HG02852 (cell line): ENCODE data around the gene AKAP3.

Experiments
- ATAC-seq: cut with Tn5 transposase; IDR thresholded peaks from one replicate; pipeline ENCODE4 v1.9.1; 2021; ENCODE audit warnings: mild to moderate bottlenecking, moderate library complexity; ENCODE audit not compliant: unreplicated experiment

AKAP3 gene

DNA sequence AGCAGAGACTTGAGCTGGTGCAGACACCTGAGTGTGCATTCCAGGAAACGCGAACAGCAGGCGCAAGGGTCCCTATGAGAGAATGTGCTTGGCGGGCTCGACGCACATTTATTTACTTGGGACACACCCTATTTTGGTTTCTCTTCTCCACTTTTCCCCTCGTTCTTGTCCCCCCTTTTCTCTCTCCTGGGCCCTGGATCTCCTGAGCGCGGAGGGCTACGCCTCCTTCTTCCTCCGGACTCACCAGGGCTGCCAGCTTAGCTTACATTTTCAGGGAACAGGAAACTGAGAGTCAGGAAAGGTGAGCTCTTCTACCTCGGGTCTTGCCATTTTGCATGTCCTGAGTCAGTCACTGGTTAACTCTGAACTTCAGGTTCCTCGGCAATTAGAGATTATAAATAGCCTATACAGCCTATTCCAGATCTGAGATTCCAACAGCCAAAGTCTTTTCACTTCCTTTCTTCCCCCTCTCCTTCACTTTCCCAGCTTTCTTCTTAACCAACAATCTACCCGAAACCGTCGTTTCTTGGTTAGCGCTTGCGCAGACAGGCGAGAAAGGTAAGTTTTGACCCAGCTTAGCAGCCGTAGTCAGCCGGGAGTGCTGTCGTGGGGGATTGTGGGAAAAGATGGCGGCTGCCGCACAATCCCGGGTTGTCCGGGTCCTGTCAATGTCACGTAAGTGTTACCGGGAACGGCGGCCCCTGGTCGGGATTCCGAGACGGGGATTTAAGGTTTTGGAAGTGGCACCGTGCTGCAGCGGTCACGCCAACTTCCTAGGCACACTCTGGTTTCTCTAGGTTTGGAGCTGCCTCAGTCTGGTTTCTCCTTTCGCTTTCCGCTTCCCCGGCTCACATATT lies at the start of gene AKAP3, which contains the start of gene NDUFA9:
AKAP3 (minus strand) TSS at position 551 of the 857 bp plus-strand sequence. CDS start 10,855 bp downstream, outside the sequence.
NDUFA9 (plus strand) TSS at position 614 of the 857 bp plus-strand sequence; CDS start at position 627, 13 bp downstream.
- peak; percentile 82 for ATAC-seq

DNA sequence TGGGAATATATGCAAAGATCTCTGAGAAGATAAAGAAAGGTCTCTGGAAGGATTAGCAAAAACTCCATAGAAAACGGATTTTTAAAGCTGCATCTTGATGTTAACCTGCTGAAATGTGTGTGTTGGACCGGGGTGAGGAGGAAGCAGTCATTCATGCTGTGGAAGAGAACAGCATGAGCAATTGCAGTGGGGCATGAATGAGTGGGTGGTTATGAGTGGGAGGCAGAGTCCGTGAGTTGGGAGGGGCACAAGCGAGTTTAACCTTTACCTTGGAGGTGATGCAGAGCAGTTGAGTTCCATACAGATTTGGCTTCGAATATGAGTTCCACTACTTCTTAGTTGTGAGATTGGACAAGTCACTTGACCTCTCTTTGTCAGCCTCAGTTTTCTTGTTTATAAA lies 41.9 kb upstream of the AKAP3 start:
- ATAC-seq, result no peak

DNA sequence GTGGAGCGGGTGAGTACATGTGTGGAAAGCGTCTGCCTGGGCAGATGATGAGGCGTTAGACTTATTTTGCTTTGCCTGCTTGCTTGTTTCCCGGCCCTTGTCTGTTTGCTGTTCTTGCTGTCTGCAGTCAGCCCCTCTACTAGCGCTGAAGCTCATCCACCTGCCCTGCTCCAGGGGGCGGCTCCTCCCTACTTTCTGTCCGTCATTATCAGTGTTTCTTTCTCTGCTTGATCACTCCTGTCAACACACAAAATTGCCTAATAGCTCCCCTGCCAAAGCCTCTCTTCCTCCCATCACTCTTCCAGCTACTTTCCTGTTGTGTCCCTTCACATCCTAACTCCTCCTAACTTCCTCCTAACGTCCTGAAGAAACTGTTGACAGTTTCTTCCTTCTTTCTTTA lies 36.5 kb upstream of the AKAP3 start:
- no peak for ATAC-seq

DNA sequence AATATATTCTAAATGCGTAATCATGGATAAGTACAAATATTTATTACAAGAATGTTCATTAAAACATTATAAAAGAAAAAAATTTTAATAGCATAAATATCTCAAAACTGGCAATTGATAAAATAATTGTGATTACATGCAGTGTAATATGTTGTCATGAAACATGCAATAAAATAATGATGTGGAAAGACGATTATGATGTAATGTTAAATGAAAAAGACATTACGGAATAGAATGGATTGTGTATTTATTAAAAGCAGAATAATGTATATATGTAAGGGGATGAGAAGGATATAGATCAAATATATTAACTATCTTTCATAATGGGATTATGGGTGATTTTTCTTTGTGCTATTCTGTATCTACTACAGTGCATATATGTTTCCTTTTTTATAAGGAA lies 32.9 kb upstream of the AKAP3 start:
- no peak for ATAC-seq

DNA sequence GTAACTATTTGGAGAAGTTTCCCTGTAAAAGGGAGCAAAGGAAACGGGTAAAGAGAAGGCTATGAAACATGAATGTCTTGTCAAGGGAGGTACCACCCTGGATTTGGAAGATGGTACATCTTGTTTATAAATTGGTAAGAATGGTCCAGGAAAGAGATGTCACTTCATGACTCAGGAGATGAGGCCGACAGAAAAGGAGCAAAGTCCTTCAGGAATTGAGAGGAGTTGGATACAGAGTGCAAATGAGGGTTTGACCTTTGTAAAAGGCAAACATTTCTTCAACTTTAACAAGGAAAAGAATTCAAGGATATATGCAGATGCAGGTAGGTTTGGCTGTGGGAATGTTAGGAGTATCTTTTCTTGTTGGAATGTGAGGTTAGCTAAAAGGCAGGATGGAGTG lies 30.9 kb upstream of the AKAP3 start:
- no peak for ATAC-seq

DNA sequence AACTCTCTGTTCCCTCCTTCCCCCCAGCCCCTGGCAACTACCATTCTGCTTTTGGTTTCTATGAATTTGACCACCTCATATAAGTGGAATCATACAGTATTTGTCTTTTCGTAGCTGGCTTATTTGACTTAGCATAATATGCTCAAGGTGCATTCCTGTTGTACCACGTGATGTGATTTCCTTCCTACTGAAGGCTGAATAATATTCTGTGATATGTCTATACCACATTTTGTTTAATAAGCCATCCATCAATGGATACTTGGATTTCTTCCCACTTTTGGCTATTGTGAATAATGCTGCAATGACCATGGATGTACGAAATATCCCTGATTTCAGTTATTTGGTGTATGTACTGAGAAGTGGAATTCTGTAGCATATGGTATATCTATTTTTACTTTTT lies 16.4 kb upstream of the AKAP3 start:
- no peak for ATAC-seq

DNA sequence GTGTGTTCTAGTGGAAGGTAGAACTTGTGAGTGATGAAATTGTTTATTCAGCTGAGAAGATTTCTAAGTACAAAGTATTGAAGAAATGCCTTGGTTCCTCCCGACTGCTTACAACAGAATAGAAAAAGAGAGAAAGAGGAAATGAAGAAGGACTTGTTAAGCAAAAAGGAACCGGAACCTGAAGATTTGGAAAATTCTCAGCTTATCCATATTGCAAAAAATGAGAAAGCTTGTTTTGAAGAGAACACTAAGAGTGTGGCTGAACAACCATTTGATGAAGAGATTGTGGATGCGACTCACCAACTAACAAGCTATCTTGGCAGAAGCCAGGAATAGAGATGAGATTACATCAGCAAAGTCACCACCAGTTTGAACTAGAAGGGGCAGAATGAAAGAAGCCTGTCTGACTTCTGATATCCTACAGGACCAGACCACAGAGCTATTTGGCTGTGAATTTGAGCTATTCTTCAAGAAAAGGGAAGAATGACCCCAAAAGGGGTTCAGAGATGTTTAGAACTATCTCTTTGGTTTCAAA lies 15.2 kb upstream of the AKAP3 start:
- ATAC-seq, result no peak

DNA sequence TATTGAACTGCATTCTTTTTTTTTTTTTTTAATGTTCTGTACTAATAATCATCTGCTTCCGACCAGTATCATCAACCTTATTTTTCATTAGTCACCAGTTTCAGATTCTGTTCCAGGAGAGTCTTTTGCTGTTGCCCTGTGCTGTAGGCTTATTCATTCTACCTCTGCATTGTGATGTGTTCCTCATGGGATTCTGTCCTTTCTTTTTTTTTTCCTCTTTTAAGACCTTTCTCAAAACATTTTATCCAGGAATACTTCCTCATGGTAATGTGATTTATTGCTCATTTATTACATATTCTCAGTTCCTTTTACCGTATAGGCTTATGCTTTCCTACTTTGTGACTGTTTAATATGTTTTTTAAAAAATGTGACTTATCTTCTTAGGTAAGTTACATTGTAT lies 4.8 kb upstream of the AKAP3 start:
- ATAC-seq, result no peak

DNA sequence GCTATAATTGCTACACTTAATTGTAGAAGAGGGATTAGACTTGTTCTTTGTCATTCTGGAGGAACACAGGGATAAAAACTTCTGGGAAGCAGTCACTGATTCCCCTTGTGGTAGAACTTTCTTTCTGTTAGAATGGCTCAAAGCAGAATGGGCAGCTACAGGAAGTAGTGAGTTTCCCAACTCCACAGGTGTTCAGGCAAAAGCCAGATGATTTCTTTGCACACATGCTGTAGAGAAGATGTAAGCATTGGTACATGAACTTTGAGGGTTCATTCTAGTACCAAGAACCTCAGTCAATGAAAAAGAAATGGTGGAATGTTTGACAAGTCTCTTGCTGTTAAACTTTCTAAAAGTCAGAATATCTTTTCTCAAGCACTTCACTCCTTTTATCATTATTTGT lies 4.4 kb upstream of the AKAP3 start:
- no peak for ATAC-seq

DNA sequence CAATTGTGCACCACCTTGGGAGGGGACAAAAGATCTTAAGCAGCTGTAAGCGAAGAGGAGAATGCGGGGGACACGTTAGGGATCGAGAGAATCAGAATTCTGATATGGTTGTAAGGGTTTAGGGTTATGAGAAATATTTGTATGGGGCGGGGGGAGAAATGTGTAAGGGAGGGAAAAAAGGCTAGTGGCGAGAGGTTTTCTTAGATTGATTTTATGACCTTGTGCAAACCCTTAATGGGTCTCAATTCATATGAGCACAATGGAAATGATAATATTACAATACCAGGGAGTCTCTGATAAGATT lies 459 bp upstream of the AKAP3 start:
- ATAC-seq, result no peak

DNA sequence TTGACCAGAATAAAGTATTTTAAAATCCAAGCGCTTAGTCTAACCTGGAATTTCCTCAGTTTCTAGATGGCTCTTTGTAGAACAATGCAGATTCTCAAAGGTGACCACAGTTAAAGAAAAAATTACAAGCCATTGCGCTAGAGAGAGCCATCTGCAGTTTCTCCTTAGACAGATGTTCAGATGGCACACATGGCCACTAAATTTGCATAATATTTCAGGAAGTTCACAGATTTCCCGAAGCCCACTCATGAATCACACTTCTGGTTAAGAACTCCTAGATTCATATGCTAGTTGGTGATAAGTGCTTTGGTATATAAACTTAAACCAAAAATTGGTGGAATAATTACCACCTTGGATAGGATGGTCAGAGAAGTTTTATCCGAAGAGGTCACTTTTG lies 749 bp downstream of the AKAP3 start:
- peak; percentile 23 for ATAC-seq

DNA sequence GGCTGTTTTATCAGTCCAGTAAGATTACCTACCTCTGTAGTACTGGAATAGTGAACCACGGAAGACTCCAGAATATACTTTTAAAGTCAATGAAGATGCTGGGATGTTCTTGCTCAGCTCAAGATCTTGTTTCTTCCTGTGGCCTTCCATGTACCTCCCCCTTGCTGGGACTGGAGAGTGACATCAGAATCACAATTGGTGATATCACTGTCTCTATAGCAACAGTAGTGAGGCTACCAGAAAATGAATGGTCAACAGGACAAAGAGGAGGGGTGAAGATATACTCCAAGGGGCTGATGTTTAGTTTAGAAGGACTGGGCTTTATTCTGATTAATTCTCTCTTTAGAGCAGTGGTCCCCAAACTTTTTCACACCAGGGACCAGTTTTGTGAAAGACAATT lies 3.8 kb downstream of the AKAP3 start:
- no peak for ATAC-seq

DNA sequence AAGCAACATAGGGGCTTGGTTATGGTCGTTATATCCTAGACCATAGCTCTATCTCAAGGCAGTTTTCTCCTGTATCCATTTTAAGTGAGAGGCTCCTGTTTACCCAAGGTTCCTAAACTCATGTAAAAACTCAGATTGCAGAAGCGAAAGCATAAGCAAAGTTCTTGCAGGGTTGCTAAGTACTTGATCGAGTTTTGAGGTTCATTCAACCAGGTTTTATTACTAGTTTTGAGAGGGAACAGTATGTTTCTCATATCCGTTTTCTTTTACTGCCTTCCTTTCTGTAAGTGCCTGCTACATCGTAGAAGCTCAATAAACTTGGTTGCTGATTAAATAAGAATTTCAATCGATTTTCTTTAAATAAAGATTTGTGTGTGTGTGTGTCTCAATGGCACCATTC lies 5.1 kb downstream of the AKAP3 start:
- ATAC-seq, result no peak

DNA sequence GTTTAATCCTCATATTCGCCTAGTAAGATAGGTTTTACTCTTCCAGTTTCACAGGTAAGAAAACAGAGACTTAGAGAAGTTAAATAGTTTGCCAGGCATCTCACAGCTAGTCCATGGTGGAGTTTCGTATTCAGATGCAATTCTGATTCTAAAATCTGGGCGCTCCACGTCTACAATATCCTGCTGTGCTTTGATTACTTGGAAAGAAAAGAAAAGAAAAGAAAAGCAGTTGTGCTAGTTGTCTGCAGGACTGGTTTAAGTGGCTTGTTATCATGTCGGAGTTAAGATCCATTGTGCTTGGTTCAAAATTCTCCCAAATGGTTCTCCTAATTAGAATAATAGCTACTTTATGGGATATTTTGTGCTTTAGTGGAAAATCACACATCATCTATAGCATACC lies 18.6 kb downstream of the AKAP3 start:
- ATAC-seq, result no peak

DNA sequence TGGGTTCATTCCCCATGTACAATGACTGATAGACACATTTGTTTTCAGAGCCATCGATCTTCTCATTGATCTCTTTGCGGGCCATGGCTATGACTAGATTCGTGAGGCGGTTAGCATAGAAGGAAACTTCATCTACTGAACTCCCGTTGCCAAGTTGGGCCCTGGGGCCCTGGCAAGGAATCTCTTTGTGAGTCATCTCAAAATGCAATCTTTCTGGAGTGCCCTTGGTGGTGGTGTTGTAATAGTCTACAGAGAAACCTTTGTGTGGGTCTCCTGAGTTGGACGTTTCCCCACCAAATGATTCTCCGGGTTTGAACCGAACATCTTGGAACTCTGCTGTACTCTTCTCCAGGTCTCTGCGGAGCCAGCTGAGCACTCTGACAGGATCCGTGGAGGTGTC lies 20.4 kb downstream of the AKAP3 start:
- ATAC-seq, result no peak

DNA sequence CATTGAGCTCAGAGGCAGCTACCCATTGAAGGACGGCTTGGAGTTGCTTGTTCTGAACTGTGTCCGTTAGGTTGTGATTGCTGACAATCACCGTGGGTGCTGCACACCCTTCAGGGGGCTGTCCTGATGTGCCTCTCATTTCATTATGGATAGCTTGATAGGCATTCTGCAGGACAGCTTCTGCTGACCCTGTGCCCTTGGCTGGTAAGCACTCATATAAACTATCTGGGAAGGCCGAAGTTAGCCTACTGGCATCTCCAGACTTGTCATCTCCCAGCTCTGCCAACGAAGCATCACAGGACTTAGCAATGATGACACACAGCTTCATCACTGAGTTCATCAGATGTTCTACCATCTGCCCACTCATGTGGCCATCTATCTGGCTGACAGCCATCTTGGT lies 22.3 kb downstream of the AKAP3 start:
- ATAC-seq, result no peak

DNA sequence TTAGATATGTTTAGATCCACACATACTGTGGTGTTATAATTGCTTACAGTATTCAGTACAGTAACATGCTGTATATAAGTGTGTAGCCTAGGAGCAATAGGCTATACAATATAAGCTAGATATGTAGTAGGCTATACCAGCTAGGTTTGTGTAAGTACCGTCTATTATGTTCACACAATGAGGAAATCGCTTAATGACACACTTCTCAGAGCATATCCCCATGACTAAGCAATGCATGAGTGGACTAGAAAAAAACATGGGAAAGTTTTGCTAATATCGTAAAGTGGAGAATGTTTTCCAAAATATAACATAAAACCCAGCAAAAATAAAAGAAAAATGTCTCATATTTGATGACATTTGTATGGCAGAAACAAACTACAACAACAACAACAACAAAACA lies 27.3 kb downstream of the AKAP3 start:
- ATAC-seq, result no peak

DNA sequence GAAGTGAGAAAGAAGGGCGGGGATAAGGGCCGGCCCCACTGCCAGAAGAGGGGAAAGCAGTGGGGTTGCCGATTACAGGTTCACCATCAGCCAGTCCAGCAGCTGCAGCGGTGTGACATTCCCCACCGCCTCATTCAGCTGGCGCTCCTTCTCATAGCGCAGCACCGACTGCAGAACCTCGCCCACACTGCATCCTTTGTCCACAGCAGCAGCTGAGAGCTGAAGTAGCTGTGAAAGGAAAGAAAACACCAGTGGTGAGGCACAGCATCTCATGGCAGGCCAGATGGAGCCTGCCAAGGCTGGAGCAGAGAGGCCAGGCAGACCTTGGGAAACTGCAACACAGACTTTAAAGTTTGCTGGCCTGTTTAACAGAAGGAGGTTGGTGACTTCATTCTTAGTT lies 33.2 kb downstream of the AKAP3 start:
- no peak for ATAC-seq

DNA sequence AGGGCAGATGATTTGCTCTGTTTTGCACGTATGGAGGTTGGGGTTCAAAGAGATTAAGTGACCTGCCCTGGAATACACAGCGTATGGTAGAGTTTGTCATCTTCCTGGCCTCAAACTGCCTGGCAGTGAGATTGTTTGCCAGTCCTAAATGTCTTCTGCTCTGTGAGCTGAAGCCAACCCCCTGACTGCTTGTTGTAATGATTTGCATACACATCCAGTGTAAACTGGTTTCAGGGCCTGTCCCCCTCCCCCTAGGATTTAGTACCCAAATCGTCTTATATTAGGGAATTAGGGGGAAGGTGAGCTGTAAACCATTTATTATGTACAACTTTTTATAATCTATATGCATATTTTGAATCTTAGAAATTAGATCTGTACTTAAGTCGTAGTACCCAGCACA lies 38.4 kb downstream of the AKAP3 start:
- no peak for ATAC-seq

DNA sequence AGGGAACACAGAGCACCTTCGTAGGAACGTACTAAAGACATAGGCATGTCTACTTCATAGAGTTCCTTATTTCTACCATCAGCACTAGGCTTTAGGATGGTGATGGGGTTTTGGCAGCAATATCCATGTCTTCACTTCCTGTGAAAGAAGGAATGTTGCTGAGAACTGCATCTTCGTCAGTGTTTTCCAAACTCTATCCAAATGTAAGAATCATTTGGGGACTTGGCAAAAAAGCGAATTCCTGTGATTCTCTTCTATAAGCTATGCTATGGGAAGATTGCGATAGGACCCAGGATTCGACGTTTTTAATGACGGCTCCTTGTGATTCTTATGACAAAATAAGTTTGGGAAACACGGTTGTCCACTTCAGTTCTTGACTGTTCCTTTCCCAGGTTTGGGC lies 39.8 kb downstream of the AKAP3 start:
- ATAC-seq, result no peak

DNA sequence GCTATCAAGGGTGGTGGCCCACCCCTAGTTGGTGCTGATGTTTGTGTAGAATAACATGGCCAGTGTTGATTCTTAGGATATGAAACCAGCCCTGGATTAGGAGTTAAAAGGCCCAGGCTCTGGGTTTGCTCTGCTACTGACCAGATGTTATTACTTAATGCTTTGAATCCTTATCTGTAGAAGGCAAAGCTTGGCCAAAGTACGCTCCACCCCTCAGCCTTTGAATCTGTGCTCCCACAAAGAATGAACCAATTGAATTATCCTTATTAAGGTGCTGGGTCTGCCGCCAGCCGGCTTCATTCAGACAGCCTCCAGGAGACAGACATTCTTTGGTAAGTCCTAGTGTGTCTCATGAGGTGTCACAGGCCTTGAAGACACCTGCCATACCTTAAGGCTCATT lies 41.8 kb downstream of the AKAP3 start:
- no peak for ATAC-seq

DNA sequence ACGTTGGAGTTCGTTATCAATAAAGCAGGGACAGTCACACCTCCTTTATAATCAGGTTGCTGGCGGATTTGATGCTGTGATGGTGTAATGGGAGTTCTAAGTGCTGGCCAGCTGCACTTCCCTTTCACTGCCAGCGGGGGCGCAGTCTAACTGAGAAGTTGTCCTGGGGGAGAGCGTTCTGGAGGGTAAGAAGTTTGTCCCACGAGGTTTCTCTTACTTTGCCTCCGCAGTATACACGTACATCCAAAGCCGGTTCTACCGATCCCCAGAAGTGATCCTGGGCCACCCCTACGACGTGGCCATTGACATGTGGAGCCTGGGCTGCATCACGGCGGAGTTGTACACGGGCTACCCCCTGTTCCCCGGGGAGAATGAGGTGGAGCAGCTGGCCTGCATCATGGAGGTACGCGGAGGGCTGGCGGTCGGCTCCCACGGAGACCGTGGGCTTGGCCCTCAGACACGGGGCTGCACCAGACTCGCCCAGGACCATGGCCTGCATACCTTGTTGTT lies 44.1 kb downstream of the AKAP3 start:
- ATAC-seq, result peak; percentile 97

DNA sequence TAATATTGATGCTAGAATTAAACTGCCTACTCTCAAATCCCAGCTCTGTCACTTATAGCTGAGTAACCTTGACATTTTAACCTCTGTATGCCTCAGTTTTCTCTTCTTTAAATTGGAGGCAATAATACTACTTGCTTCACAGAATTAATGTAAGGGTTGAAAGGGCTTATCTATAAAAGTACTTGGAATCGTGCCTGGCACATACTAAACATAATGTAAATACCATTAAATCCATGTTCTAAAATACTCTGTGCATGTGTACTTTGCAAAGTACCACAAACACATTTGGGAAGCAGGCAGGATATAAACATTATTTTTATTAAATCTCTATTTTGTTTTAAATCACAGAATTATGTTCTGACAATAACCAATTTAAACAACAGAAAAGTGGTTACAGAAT lies 44.9 kb downstream of the AKAP3 start:
- no peak for ATAC-seq
